ENCODE results near the gene DLGAP4.

DLGAP4 gene, protein sequence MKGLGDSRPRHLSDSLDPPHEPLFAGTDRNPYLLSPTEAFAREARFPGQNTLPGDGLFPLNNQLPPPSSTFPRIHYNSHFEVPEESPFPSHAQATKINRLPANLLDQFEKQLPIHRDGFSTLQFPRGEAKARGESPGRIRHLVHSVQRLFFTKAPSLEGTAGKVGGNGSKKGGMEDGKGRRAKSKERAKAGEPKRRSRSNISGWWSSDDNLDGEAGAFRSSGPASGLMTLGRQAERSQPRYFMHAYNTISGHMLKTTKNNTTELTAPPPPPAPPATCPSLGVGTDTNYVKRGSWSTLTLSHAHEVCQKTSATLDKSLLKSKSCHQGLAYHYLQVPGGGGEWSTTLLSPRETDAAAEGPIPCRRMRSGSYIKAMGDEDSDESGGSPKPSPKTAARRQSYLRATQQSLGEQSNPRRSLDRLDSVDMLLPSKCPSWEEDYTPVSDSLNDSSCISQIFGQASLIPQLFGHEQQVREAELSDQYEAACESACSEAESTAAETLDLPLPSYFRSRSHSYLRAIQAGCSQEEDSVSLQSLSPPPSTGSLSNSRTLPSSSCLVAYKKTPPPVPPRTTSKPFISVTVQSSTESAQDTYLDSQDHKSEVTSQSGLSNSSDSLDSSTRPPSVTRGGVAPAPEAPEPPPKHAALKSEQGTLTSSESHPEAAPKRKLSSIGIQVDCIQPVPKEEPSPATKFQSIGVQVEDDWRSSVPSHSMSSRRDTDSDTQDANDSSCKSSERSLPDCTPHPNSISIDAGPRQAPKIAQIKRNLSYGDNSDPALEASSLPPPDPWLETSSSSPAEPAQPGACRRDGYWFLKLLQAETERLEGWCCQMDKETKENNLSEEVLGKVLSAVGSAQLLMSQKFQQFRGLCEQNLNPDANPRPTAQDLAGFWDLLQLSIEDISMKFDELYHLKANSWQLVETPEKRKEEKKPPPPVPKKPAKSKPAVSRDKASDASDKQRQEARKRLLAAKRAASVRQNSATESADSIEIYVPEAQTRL

DNA sequence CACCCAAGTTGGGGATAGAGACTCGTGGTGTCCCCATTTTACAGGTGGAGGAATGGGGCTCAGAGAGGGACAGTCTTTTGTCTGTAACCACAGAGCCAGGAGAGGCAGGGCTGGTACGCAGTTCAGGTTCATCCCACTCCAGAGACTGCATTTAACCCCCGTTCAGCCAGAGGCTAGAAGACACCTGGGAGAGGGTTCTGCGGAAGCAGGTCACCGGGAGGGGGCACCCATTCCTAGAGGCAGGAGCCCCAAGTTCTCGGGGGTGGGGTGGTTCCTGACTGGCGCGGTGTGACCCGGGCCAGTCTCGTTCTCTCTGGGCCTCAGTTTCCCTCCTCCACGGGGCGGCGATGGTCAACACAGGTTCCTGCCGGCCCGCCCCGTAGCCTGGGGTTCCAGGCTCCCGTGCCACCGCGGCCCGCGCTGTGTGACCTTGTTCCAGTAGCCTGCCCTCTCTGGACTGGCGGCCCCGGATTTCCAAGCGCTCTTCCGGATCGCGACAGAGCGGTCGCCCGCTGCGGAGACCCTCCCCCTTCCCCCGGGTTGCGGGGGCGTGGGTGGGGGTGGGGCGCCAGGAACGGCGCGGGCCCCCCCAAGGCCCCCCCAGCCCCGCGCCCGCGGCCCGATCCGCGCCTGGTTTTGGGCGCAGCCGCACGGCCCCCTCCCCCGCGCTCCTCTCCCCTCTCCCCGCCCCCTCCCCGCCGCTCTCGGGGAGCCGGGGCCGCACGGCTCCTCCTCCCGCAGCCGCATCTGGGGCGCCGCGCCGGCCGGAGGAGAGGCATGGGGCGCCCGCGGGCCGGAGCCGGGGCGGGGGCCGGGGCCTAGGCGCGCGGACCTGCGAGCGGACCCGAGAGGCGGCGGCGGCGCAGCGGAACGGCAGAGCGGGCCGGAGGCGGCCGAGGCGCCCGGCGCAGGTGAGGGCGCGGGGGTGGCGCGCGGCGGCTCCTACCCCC lies at the start of gene DLGAP4:
Gene DLGAP4 (plus strand): TSS at position 738 of the 950 bp plus-strand sequence. CDS start 125,379 bp downstream, outside the sequence.
- H3K4me1 ChIP-seq: peaks cover 0 to 22% (median 16%) of the 10 kb centered on the region in 4 donors
- no peak for DNase-seq
- no peak within 1 kb of the TSS for H3K27ac ChIP-seq

DNA sequence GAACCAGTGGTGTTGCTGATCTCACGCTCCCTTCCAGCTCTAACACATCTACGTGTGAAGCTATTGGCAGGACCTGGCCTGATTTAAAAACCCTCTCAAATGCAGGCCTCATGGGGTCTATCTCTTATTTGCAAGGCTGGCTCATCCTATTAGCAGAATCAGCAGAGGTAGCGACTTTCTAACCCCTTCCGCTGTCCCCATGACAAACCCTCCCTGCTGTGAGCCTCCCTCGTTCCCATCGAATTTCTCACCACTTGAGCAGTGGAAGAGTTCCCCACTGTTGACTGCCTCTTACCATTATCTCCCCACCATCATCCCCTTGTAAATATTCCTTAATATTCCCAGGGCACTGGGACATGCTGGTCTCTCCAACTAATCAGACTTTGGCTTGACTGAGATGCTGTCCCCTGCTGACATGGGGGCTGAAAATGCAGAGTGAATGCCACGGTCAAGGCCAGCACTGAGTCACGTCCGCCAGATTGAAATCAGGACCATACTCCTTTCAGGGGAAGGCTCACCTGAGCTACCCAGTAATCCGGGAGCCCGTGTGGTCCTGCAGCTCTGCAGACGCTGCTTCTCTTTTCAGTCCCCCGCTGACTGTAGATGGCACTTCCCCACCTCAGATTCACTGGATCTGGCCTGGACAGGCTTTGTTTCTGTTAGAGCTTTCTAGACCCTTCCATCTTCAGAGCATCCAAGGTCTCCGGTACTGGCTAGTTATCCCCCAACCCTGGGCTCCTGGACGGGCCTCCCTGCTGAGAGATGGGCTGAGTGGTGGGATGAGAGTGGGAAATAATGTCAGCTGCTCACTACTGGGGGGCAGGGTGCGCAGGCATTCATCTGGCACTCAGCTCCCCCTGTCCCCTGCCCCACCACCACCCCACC lies 46.7 kb upstream of the DLGAP4 start:
- Histone ChIP-seq H3K4me3 (no peak overlapping the region), H3K27me3 (peaks cover 0 to 3% of the 10 kb centered on the region in 2 donors), H3K36me3 (peaks cover 13 to 28% (median 21%) of the 10 kb centered on the region in 3 donors), H3K27ac (no peak overlapping the region), H3K9me3 (no peaks in the 10 kb centered on the region), H3K4me1 (no peaks in the 10 kb centered on the region)
- intact Hi-C loops (cut with DNase I; ENCODE audit: low total_unique reads): no loop called here
- TF ChIP-seq, protein P1, sequence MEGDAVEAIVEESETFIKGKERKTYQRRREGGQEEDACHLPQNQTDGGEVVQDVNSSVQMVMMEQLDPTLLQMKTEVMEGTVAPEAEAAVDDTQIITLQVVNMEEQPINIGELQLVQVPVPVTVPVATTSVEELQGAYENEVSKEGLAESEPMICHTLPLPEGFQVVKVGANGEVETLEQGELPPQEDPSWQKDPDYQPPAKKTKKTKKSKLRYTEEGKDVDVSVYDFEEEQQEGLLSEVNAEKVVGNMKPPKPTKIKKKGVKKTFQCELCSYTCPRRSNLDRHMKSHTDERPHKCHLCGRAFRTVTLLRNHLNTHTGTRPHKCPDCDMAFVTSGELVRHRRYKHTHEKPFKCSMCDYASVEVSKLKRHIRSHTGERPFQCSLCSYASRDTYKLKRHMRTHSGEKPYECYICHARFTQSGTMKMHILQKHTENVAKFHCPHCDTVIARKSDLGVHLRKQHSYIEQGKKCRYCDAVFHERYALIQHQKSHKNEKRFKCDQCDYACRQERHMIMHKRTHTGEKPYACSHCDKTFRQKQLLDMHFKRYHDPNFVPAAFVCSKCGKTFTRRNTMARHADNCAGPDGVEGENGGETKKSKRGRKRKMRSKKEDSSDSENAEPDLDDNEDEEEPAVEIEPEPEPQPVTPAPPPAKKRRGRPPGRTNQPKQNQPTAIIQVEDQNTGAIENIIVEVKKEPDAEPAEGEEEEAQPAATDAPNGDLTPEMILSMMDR (IDR thresholded peaks at IDR 0.05): no peak
- DNase-seq: peak in 1 of 2 donors; percentile 33

More for the DNA sequence above, at the start of gene DLGAP4:
- no peaks in the 10 kb centered on the region for H3K36me3 ChIP-seq
- H3K4me3 ChIP-seq: peak within 1 kb of the TSS in 1 of 2 donors; percentile 38
- peaks cover 5 to 86% of the 10 kb centered on the region in 2 donors for H3K27me3 ChIP-seq
- no peaks in the 10 kb centered on the region for H3K9me3 ChIP-seq
- intact Hi-C loops (cut with DNase I; ENCODE audit: low total_unique reads): no loop called here
- TF ChIP-seq, protein P1 (IDR thresholded peaks at IDR 0.05): no peak

DNA sequence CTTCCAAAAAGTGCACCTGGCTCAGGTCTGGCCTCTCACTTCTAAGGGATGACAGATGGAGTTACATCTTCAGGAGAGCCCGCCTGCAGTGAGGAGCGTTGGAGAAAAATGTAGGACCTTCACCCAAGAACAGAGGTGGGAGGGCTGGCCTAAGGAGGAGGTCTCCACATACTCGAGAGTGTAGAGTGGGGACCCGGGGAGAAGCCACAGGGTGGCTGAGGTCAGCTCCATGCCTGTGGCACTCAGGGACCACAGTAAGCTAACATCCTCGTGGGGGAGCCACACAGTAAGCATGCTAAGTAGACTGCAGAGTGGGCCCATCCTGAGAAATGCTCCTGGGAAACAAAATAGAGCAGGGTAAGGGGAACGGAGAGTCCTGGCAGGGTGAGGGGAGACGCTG lies 45.8 kb upstream of the DLGAP4 start:
- intact Hi-C loops (cut with DNase I; ENCODE audit: low total_unique reads): no loop called here
- H3K27ac ChIP-seq: no peak overlapping the region
- H3K4me1 ChIP-seq: no peaks in the 10 kb centered on the region
- no peaks in the 10 kb centered on the region for H3K9me3 ChIP-seq
- H3K27me3 ChIP-seq: peaks cover 0 to 4% of the 10 kb centered on the region in 2 donors
- no peak overlapping the region for H3K4me3 ChIP-seq
- peaks cover 13 to 20% (median 18%) of the 10 kb centered on the region in 3 donors for H3K36me3 ChIP-seq
- TF ChIP-seq, protein P1 (IDR thresholded peaks at IDR 0.05): no peak
- DNase-seq: no peak

DNA sequence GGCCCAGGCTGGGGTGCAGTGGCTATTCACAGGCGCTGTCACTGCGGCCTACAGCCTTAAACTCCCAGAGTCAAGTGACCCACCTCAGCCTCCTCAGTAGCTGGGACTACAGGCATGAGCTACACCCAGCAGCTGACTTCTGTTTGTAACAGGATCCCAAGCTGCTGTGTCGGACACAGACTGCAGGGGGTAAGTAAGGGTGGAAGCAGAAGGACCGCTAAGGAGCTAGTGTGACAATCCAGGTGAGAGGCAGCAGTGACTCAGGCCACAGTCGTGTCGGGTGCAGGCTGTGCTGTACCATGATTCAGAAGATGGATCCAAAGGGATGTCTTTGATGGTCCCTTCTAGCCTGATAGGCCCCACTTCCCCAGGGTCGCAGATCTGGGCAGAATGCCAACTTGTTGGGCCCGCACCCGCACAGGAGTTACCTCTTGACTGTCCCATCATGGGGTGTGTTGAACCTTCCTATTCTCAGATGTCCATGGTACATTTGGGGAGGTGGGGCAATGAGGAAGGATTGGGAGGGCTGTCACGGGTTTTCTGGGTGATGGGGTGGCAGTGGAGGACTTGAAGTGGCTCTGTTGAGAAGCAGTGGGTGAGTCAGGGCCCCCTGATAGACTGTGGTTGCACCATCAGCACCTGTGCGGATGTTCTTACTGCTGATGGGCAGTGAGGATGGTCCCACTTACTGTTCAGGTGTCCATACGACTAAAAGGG lies 44.6 kb upstream of the DLGAP4 start:
- H3K27ac ChIP-seq: no peak overlapping the region
- H3K36me3 ChIP-seq: peaks cover 2 to 8% (median 6%) of the 10 kb centered on the region in 3 donors
- no peak overlapping the region for H3K4me3 ChIP-seq
- intact Hi-C loops (cut with DNase I; ENCODE audit: low total_unique reads): no loop called here
- no peaks in the 10 kb centered on the region for H3K9me3 ChIP-seq
- H3K4me1 ChIP-seq: no peaks in the 10 kb centered on the region
- no peak for DNase-seq
- TF ChIP-seq, protein P1 (IDR thresholded peaks at IDR 0.05): no peak
- H3K27me3 ChIP-seq: peaks cover 0 to 4% of the 10 kb centered on the region in 2 donors

All from tibial artery (tissue), 4 donors.